HEK293 (cell line): ENCODE results near the gene KCNAB2.
A peak's percentile ranks its signal among the peaks of the same experiment; 100 is the strongest.

Experiments
- CTCF ChIA-PET: fragments of 350-600 bp; formaldehyde crosslinking; extraction: SDS; loops from one replicate; lab custom pipeline; 2021; ENCODE audit warnings: antibody characterized with exemption; lab: Yijun Ruan, JAX
- POLR2A ChIA-PET: fragments of 300-600 bp; formaldehyde crosslinking; extraction: SDS; loops from one replicate; lab custom pipeline; 2020; ENCODE audit warnings: antibody characterized with exemption, inconsistent platforms; lab: Yijun Ruan, JAX
- H3K27ac ChIP-seq: fragments of 200-500 bp; sonication (Bioruptor generic); 2 replicates; pipeline ENCODE4 v1.5.1; 2014; ENCODE audit warnings: low read depth, low read length, control low read depth, inconsistent platforms; ENCODE audit errors: extremely low read depth
- H3K36me3 ChIP-seq, 2 experiments: fragments of 200-500 bp in 1 of 2; sonication (Bioruptor generic) in 1 of 2; 1 replicate in 1 of 2; 2 replicates in 1 of 2; pipeline ENCODE4 v1.5.1; 2014 to 2017; ENCODE audit warnings: inconsistent platforms in 2 of 2, low read length in 2 of 2; ENCODE audit not compliant: control insufficient read depth in 2 of 2, insufficient read depth in 1 of 2
- H3K4me1 ChIP-seq: fragments of 200-500 bp; sonication (Bioruptor generic); 2 replicates; pipeline ENCODE4 v1.5.1; 2014; ENCODE audit warnings: mild to moderate bottlenecking, low read length, inconsistent platforms; ENCODE audit not compliant: control insufficient read depth, insufficient read depth
- H3K4me3 ChIP-seq: 2 replicates; pipeline ENCODE4 v1.5.1; 2011; ENCODE audit warnings: low read depth, mild to moderate bottlenecking, control low read depth, low read length, moderate library complexity
- H3K9me3 ChIP-seq: fragments of 200-500 bp; sonication (Bioruptor generic); 2 replicates; pipeline ENCODE4 v1.5.1; 2014; ENCODE audit warnings: low read depth, low read length, inconsistent platforms; ENCODE audit not compliant: control insufficient read depth, insufficient read depth
- EGR2 ChIP-seq: fragments of 450-650 bp; formaldehyde crosslinking; IDR thresholded peaks from 2 replicates; pipeline ENCODE4 v1.5.1; 2016; ENCODE audit warnings: low read depth, missing biosample characterization, missing genetic modification characterization
- FEZF1 ChIP-seq: fragments of 450-650 bp; formaldehyde crosslinking; IDR thresholded peaks from 2 replicates; pipeline ENCODE4 v1.5.1; 2016; ENCODE audit warnings: missing biosample characterization, missing genetic modification characterization
- GFI1B ChIP-seq: fragments of 450-650 bp; formaldehyde crosslinking; IDR thresholded peaks from 2 replicates; pipeline ENCODE4 v1.5.1; 2016; ENCODE audit warnings: missing biosample characterization, missing genetic modification characterization
- GLIS1 ChIP-seq: fragments of 450-650 bp; formaldehyde crosslinking; IDR thresholded peaks from 2 replicates; pipeline ENCODE4 v1.5.1; 2016; ENCODE audit warnings: missing biosample characterization, missing genetic modification characterization
- MYNN ChIP-seq: fragments of 450-650 bp; formaldehyde crosslinking; IDR thresholded peaks from 2 replicates; pipeline ENCODE4 v1.5.1; 2016; ENCODE audit warnings: missing biosample characterization, missing genetic modification characterization, borderline replicate concordance
- SP2 ChIP-seq: fragments of 450-650 bp; formaldehyde crosslinking; IDR thresholded peaks from 2 replicates; pipeline ENCODE4 v1.5.1; 2016; ENCODE audit warnings: missing biosample characterization, missing genetic modification characterization
- ZBTB20 ChIP-seq: fragments of 450-650 bp; formaldehyde crosslinking; IDR thresholded peaks from 2 replicates; pipeline ENCODE4 v1.5.1; 2016; ENCODE audit warnings: missing biosample characterization, missing genetic modification characterization
- ZEB2 ChIP-seq: fragments of 450-650 bp; formaldehyde crosslinking; IDR thresholded peaks from 2 replicates; pipeline ENCODE4 v1.5.1; 2016; ENCODE audit warnings: missing biosample characterization, missing genetic modification characterization
- ZFHX2 ChIP-seq: fragments of 450-650 bp; formaldehyde crosslinking; conservative IDR thresholded peaks from 2 replicates; pipeline ENCODE4 v1.5.1; 2016; ENCODE audit warnings: missing biosample characterization, missing genetic modification characterization
- ZNF169 ChIP-seq: fragments of 450-650 bp; formaldehyde crosslinking; IDR thresholded peaks from 2 replicates; pipeline ENCODE4 v1.5.1; 2016; ENCODE audit warnings: missing biosample characterization, missing genetic modification characterization
- ZNF174 ChIP-seq: fragments of 450-650 bp; formaldehyde crosslinking; IDR thresholded peaks from 2 replicates; pipeline ENCODE4 v1.5.0; 2017; ENCODE audit warnings: missing biosample characterization, mild to moderate bottlenecking, missing genetic modification characterization
- ZNF19 ChIP-seq: fragments of 450-650 bp; formaldehyde crosslinking; IDR thresholded peaks from 2 replicates; pipeline ENCODE4; 2016; ENCODE audit warnings: missing biosample characterization, missing genetic modification characterization, low read depth
- ZNF202 ChIP-seq: fragments of 450-650 bp; formaldehyde crosslinking; IDR thresholded peaks from 2 replicates; pipeline ENCODE4 v1.5.1; 2016; ENCODE audit warnings: missing biosample characterization, missing genetic modification characterization, borderline replicate concordance
- ZNF211 ChIP-seq: fragments of 450-650 bp; formaldehyde crosslinking; IDR thresholded peaks from 2 replicates; pipeline ENCODE4 v1.5.1; 2016; ENCODE audit warnings: low read depth, missing biosample characterization, missing genetic modification characterization
- ZNF223 ChIP-seq: fragments of 450-650 bp; formaldehyde crosslinking; IDR thresholded peaks from 2 replicates; pipeline ENCODE4 v1.5.1; 2016; ENCODE audit warnings: missing biosample characterization, missing genetic modification characterization
- ZNF239 ChIP-seq: fragments of 450-650 bp; formaldehyde crosslinking; IDR thresholded peaks from 2 replicates; pipeline ENCODE4 v1.5.1; 2016; ENCODE audit warnings: missing biosample characterization, missing genetic modification characterization
- ZNF24 ChIP-seq: fragments of 450-650 bp; formaldehyde crosslinking; IDR thresholded peaks from 2 replicates; pipeline ENCODE4 v1.5.1; 2016; ENCODE audit warnings: missing biosample characterization, missing genetic modification characterization
- ZNF302 ChIP-seq: fragments of 450-650 bp; formaldehyde crosslinking; IDR thresholded peaks from 2 replicates; pipeline ENCODE4 v1.5.1; 2016; ENCODE audit warnings: missing biosample characterization, missing genetic modification characterization, low read depth
- ZNF350 ChIP-seq: fragments of 450-650 bp; formaldehyde crosslinking; IDR thresholded peaks from 2 replicates; pipeline ENCODE4 v1.5.0; 2017; ENCODE audit warnings: missing biosample characterization, mild to moderate bottlenecking, missing genetic modification characterization
- ZNF610 ChIP-seq: fragments of 450-650 bp; formaldehyde crosslinking; IDR thresholded peaks from 2 replicates; pipeline ENCODE4 v1.5.1; 2016; ENCODE audit warnings: missing biosample characterization, missing genetic modification characterization, borderline replicate concordance
- ZNF843 ChIP-seq: fragments of 450-650 bp; formaldehyde crosslinking; IDR thresholded peaks from 2 replicates; pipeline ENCODE4 v1.5.1; 2016; ENCODE audit warnings: missing biosample characterization, missing genetic modification characterization
- ZSCAN16 ChIP-seq: fragments of 450-650 bp; formaldehyde crosslinking; IDR thresholded peaks from 2 replicates; pipeline ENCODE4 v1.5.1; 2016; ENCODE audit warnings: missing biosample characterization, missing genetic modification characterization
- TF ChIP-seq, protein P1 (sequence below): fragments of 450-650 bp; formaldehyde crosslinking; IDR thresholded peaks from 2 replicates; pipeline ENCODE4 v1.5.1; 2016; ENCODE audit warnings: missing biosample characterization, missing genetic modification characterization
- TF ChIP-seq, protein P2 (sequence below): sonication (generic); formaldehyde crosslinking; IDR thresholded peaks from 2 replicates; pipeline ENCODE4 v1.8.1; 2022; ENCODE audit warnings: mild to moderate bottlenecking, moderate library complexity, missing genetic modification reagents
- TF ChIP-seq, protein P3 (sequence below): fragments of 450-650 bp; formaldehyde crosslinking; IDR thresholded peaks from 2 replicates; pipeline ENCODE4 v1.5.1; 2016; ENCODE audit warnings: missing biosample characterization, missing genetic modification characterization, borderline replicate concordance
- TF ChIP-seq, protein P4 (sequence below): fragments of 450-650 bp; formaldehyde crosslinking; optimal IDR thresholded peaks from 2 replicates; pipeline ENCODE3; 2016; ENCODE audit warnings: missing biosample characterization, mild to moderate bottlenecking, missing genetic modification characterization
- TF ChIP-seq, protein P5 (sequence below): fragments of 450-650 bp; formaldehyde crosslinking; IDR thresholded peaks from 2 replicates; pipeline ENCODE4 v1.5.1; 2016; ENCODE audit warnings: missing biosample characterization, missing genetic modification characterization

Gene KCNAB2

DNA sequence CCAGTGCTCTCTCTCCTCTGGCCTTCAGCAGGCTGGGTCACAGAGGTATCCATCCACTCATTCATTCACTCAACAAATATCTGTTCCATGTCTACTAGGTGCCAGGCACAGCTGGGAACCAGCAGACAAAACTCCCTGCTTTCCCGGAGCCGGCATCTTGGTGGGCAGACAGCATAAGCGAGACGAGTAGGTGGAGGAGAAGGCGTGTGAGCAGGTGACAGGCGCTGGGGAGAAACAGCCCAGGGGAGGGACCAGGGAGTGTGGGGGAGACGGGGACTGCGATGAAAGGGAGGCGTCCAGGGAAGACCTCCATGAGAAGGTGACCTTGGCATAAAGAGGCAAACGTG, 11.0 kb upstream of the KCNAB2 start:
- ChIA-PET CTCF (interaction anchor here (0.6 to 2.5 kb wide), 16 partner anchors 8 to 402 kb away, joined by 3 to 9 read pairs (median 4); no protein-coding TSS in a partner anchor), POLR2A (interaction anchor here (0.6 to 1.3 kb wide), 2 partner anchors 201 to 354 kb away, joined by 3 to 4 read pairs; partner anchors contain the start of gene ICMT)
- H3K36me3 ChIP-seq: no peaks in the 10 kb centered on the region
- TF ChIP-seq ZSCAN16 (tag by site-specific recombination) (no peak), ZEB2 (tag by site-specific recombination) (no peak), ZNF202 (tag by site-specific recombination) (no peak), MYNN (tag by site-specific recombination) (no peak), ZNF19 (no peak), ZFHX2 (tag by site-specific recombination) (peak; percentile 38), ZNF843 (tag by site-specific recombination) (no peak), GFI1B (tag by site-specific recombination) (no peak), ZNF211 (tag by site-specific recombination) (no peak), EGR2 (peak; percentile 69), ZNF169 (no peak), ZNF610 (tag by site-specific recombination) (no peak), SP2 (tag by site-specific recombination) (no peak)
- TF ChIP-seq, all 188 proteins: peak for 2
- no peak overlapping the region for H3K27ac ChIP-seq
- no peak overlapping the region for H3K4me3 ChIP-seq
- H3K9me3 ChIP-seq: no peaks in the 10 kb centered on the region
- H3K4me1 ChIP-seq: peaks cover 2% of the 10 kb centered on the region

DNA sequence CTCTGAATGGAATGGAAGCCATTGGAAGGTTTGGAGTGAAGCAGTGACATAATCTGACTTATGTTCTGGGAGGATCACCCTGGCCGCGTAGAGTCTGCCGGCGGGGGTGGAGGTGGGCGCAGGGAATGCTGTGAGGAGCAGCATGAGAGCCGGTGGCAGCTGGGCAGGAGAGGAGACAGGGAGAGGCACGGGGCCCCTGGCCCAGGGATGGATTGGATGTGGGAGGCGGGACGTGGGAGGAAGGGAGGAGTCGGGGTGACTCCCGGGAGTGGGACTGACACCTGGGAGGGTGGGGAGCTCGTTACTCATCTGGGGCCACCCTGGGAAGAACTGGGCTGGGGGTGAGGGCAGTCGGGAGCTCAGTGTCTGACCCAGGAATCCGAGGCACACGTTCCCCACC, 10.4 kb upstream of the KCNAB2 start:
- peaks cover 2% of the 10 kb centered on the region for H3K4me1 ChIP-seq
- H3K27ac ChIP-seq: no peak overlapping the region
- POLR2A ChIA-PET: interaction anchor here (0.6 kb wide), 1 partner anchor 301 kb away, joined by 3 read pairs; no protein-coding TSS in a partner anchor
- no peaks in the 10 kb centered on the region for H3K9me3 ChIP-seq
- H3K36me3 ChIP-seq: no peaks in the 10 kb centered on the region
- CTCF ChIA-PET: interaction anchor here (0.7 to 2.5 kb wide), 8 partner anchors 18 to 402 kb away, joined by 3 to 8 read pairs (median 4); no protein-coding TSS in a partner anchor
- no peak overlapping the region for H3K4me3 ChIP-seq
- TF ChIP-seq, protein P1, sequence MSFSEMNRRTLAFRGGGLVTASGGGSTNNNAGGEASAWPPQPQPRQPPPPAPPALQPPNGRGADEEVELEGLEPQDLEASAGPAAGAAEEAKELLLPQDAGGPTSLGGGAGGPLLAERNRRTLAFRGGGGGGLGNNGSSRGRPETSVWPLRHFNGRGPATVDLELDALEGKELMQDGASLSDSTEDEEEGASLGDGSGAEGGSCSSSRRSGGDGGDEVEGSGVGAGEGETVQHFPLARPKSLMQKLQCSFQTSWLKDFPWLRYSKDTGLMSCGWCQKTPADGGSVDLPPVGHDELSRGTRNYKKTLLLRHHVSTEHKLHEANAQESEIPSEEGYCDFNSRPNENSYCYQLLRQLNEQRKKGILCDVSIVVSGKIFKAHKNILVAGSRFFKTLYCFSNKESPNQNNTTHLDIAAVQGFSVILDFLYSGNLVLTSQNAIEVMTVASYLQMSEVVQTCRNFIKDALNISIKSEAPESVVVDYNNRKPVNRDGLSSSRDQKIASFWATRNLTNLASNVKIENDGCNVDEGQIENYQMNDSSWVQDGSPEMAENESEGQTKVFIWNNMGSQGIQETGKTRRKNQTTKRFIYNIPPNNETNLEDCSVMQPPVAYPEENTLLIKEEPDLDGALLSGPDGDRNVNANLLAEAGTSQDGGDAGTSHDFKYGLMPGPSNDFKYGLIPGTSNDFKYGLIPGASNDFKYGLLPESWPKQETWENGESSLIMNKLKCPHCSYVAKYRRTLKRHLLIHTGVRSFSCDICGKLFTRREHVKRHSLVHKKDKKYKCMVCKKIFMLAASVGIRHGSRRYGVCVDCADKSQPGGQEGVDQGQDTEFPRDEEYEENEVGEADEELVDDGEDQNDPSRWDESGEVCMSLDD (tag by site-specific recombination): no peak
- TF ChIP-seq ZNF239 (tag by site-specific recombination): no peak
- TF ChIP-seq GLIS1 (tag by site-specific recombination): peak; percentile 36; the same call in 1 of the 2 replicates
- TF ChIP-seq ZNF24: no peak
- TF ChIP-seq ZNF174 (tag by site-specific recombination): no peak
- no peak for TF ChIP-seq ZNF302 (tag by site-specific recombination)
- TF ChIP-seq ZNF350 (tag by site-specific recombination): no peak
- TF ChIP-seq ZBTB20 (tag by site-specific recombination): peak; percentile 56
- no peak for TF ChIP-seq FEZF1
- peak; percentile 95 for TF ChIP-seq EGR2
- TF ChIP-seq, protein P2, sequence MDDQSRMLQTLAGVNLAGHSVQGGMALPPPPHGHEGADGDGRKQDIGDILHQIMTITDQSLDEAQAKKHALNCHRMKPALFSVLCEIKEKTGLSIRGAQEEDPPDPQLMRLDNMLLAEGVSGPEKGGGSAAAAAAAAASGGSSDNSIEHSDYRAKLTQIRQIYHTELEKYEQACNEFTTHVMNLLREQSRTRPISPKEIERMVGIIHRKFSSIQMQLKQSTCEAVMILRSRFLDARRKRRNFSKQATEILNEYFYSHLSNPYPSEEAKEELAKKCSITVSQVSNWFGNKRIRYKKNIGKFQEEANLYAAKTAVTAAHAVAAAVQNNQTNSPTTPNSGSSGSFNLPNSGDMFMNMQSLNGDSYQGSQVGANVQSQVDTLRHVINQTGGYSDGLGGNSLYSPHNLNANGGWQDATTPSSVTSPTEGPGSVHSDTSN (CRISPR knock-in tag): no peak
- TF ChIP-seq ZNF223 (tag by site-specific recombination): no peak
- TF ChIP-seq, protein P3, sequence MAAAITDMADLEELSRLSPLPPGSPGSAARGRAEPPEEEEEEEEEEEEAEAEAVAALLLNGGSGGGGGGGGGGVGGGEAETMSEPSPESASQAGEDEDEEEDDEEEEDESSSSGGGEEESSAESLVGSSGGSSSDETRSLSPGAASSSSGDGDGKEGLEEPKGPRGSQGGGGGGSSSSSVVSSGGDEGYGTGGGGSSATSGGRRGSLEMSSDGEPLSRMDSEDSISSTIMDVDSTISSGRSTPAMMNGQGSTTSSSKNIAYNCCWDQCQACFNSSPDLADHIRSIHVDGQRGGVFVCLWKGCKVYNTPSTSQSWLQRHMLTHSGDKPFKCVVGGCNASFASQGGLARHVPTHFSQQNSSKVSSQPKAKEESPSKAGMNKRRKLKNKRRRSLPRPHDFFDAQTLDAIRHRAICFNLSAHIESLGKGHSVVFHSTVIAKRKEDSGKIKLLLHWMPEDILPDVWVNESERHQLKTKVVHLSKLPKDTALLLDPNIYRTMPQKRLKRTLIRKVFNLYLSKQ (tag by site-specific recombination): no peak
- TF ChIP-seq, protein P4, sequence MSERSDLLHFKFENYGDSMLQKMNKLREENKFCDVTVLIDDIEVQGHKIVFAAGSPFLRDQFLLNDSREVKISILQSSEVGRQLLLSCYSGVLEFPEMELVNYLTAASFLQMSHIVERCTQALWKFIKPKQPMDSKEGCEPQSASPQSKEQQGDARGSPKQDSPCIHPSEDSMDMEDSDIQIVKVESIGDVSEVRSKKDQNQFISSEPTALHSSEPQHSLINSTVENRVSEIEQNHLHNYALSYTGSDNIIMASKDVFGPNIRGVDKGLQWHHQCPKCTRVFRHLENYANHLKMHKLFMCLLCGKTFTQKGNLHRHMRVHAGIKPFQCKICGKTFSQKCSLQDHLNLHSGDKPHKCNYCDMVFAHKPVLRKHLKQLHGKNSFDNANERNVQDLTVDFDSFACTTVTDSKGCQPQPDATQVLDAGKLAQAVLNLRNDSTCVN (tag by site-specific recombination): no peak
- peak; percentile 97 for TF ChIP-seq ZFHX2 (tag by site-specific recombination)
- TF ChIP-seq, protein P5, sequence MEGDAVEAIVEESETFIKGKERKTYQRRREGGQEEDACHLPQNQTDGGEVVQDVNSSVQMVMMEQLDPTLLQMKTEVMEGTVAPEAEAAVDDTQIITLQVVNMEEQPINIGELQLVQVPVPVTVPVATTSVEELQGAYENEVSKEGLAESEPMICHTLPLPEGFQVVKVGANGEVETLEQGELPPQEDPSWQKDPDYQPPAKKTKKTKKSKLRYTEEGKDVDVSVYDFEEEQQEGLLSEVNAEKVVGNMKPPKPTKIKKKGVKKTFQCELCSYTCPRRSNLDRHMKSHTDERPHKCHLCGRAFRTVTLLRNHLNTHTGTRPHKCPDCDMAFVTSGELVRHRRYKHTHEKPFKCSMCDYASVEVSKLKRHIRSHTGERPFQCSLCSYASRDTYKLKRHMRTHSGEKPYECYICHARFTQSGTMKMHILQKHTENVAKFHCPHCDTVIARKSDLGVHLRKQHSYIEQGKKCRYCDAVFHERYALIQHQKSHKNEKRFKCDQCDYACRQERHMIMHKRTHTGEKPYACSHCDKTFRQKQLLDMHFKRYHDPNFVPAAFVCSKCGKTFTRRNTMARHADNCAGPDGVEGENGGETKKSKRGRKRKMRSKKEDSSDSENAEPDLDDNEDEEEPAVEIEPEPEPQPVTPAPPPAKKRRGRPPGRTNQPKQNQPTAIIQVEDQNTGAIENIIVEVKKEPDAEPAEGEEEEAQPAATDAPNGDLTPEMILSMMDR (tag by site-specific recombination): no peak
